ENCODE data around the gene ARHGAP26.

Gene ARHGAP26

DNA sequence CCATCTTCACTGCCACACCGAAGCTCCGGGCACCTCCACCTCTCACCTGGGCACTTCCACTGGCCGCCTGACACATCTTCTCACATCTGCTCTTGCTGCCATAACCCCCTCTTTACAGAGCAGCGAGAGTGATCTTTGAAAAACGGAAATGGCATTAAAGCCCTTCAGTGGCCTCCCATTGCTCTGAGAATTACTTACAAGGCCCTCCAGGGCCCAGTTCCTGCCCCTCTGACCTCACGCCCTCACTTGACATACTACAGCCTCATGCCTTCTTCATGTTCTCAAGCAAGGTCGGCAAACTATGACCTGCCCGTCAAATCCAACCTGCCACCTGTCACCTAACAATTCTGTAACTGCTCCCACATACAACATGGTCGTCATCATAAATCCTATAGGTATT is 446.0 kb downstream of the ARHGAP26 start:
- no peak overlapping the region for H3K4me3 ChIP-seq (replicated peaks; ENCODE audit: low read depth, low read length)
- DNase-seq (ENCODE audit: extremely low read depth, low read depth): no peak
- TF ChIP-seq, protein P1, sequence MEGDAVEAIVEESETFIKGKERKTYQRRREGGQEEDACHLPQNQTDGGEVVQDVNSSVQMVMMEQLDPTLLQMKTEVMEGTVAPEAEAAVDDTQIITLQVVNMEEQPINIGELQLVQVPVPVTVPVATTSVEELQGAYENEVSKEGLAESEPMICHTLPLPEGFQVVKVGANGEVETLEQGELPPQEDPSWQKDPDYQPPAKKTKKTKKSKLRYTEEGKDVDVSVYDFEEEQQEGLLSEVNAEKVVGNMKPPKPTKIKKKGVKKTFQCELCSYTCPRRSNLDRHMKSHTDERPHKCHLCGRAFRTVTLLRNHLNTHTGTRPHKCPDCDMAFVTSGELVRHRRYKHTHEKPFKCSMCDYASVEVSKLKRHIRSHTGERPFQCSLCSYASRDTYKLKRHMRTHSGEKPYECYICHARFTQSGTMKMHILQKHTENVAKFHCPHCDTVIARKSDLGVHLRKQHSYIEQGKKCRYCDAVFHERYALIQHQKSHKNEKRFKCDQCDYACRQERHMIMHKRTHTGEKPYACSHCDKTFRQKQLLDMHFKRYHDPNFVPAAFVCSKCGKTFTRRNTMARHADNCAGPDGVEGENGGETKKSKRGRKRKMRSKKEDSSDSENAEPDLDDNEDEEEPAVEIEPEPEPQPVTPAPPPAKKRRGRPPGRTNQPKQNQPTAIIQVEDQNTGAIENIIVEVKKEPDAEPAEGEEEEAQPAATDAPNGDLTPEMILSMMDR (IDR thresholded peaks at IDR 0.05; ENCODE audit: low read depth, low read length, missing control alignments): no peak

DNA sequence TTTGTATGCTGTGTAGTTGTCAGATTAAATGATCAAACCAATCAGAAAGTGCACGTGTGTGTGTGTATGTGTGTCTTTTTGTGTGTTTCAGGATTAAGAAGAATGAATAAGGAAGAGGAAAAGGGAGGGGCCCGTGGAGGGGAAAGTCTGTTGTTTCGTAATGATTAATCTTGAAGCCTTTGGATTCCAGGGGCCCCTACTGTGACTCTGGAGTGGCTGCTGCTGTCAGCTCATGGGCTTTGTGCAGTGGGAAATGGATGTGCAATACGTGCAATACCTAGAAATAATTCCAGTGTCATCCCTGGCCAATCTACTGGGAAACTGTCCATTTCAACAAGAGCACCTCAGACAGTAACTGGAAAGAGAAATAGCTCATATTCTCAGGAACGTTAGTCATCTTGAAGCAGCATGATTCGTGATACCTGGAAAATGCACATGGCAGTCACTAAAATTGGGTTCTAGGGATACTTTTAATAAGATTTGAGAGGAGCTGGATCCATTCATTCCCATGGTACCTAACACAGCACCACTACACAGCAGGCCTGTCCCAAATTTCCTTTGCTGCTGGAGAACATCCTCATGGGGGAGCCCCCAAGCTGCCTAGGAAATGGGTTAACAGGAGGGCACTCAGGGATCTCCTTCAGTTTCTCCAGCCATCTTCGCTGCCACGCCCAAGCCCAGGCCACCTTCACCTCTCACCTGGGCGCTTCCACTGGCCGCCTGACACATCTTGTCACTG is 447.1 kb downstream of the ARHGAP26 start:
- no peak for DNase-seq (ENCODE audit: extremely low read depth, low read depth)
- TF ChIP-seq, protein P1 (IDR thresholded peaks at IDR 0.05; ENCODE audit: low read depth, low read length, missing control alignments): no peak
- H3K4me3 ChIP-seq (replicated peaks; ENCODE audit: low read depth, low read length): no peak overlapping the region

DNA sequence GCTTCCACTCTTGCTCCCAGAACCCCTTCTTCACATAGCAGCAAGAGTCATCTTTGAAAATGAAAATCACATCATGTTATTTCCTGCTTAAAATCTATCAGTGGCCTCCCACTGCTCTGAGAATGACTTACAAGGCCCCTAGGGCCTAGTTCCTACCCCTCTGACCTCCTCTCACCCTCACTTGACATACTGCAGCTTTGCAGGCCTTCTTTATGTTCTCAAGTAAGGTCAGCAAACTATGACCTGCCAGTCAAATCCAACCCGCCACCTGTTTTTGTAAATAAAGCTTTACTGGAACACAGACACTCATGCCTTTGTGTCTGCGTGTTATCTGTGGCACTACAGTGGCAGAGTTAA is 447.6 kb downstream of the ARHGAP26 start:
- H3K4me3 ChIP-seq (replicated peaks; ENCODE audit: low read depth, low read length): no peak overlapping the region
- TF ChIP-seq, protein P1 (IDR thresholded peaks at IDR 0.05; ENCODE audit: low read depth, low read length, missing control alignments): no peak
- no peak for DNase-seq (ENCODE audit: extremely low read depth, low read depth)

DNA sequence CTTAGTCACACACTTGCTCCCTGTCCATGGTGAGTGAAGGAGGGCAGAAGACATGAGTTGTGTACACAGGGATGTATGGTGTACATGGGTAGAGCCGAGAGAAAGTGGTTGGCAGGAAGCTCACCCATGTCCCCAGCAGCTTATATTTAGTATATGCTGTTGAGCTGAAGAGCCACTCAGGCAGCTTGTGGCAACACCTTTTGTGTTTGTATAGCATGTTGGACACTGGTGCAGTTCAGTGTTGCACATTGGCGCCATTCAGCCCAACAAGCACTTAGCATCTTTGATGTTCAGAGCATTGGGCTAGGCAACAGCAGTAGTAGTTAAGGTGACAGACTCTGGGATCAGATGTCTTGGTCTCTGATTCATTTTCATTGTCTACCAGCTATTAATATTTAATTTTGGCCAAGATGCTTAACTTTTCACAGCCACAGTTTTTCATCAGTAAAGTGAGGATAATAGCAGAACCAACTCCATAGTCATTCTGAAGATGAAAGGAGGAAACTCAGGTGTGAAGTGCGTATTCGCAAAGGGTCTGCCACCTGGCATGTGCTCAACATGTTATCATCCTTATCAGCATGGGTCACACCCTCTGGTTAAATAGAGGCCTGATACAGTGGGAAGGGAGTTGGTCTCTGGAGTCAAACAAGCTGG is 448.5 kb downstream of the ARHGAP26 start:
- H3K4me3 ChIP-seq (replicated peaks; ENCODE audit: low read depth, low read length): no peak overlapping the region
- DNase-seq (ENCODE audit: extremely low read depth, low read depth): no peak
- TF ChIP-seq, protein P1 (IDR thresholded peaks at IDR 0.05; ENCODE audit: low read depth, low read length, missing control alignments): no peak

DNA sequence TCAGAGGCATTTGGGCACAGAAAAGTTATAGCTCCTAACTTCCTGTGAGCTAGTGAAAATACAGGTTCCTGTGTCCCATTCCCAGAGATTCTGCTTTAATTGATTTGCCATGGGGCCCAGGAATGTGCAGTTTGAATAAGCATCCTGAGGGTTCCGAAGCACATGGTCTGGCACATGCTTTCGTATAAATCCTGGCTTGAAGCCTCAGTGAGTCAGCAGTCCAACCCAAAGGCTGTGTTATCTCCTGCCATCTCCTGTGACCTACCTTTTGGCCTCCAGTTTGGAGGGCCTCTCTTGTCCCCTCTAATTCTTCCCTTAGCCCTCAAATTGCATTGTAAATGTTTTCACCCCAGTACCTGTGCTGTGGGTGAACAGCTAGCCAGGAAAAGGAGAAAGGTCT is 449.5 kb downstream of the ARHGAP26 start:
- no peak overlapping the region for H3K4me3 ChIP-seq (replicated peaks; ENCODE audit: low read depth, low read length)
- DNase-seq (ENCODE audit: extremely low read depth, low read depth): no peak
- TF ChIP-seq, protein P1 (IDR thresholded peaks at IDR 0.05; ENCODE audit: low read depth, low read length, missing control alignments): no peak

DNA sequence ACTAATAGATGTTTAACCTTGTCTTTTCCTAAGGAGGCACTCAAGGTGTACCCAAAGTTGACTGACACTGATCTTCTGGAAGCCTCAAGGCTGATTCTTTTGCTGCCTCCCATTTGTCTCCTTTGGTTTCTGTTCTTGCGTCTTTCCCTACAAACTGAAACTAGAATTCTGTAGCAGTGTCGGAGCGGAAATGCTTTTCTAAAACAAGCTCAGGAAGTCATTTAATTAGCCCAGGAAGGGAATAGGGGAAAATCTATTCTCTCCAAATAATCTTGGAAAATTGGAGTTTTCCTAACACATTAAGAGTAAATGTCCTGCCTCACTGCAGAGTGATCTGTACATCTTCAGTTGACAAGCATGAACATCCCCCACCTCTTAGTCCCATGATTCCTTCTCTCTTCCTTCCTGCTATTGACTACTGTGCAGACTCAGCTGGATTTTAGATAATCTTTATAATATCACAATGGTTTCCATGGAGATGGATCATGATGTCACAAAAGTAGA is 450.6 kb downstream of the ARHGAP26 start:
- TF ChIP-seq, protein P1 (IDR thresholded peaks at IDR 0.05; ENCODE audit: low read depth, low read length, missing control alignments): no peak
- no peak overlapping the region for H3K4me3 ChIP-seq (replicated peaks; ENCODE audit: low read depth, low read length)
- DNase-seq (ENCODE audit: extremely low read depth, low read depth): no peak

All from HFF-Myc (cell line).